OCI-LY7 (cell line): ENCODE data around the gene SH3BP5L.

ENCODE experiments used
- EZH2phosphoT487 ChIP-seq: fragments of 200-600 bp; sonication (generic); IDR thresholded peaks from 2 replicates; pipeline ENCODE4 v1.6.1; 2018; ENCODE audit warnings: low read depth, borderline replicate concordance, mild to moderate bottlenecking, mixed run types, antibody characterized with exemption, low read length, moderate library complexity, mixed read lengths
- TF ChIP-seq, protein P1 (sequence below): fragments of 200-600 bp; sonication (generic); conservative IDR thresholded peaks from 2 replicates; pipeline ENCODE4 v1.5.1; 2014; ENCODE audit warnings: mild to moderate bottlenecking, antibody characterized with exemption, low read length, moderate library complexity, mixed read lengths

DNA sequence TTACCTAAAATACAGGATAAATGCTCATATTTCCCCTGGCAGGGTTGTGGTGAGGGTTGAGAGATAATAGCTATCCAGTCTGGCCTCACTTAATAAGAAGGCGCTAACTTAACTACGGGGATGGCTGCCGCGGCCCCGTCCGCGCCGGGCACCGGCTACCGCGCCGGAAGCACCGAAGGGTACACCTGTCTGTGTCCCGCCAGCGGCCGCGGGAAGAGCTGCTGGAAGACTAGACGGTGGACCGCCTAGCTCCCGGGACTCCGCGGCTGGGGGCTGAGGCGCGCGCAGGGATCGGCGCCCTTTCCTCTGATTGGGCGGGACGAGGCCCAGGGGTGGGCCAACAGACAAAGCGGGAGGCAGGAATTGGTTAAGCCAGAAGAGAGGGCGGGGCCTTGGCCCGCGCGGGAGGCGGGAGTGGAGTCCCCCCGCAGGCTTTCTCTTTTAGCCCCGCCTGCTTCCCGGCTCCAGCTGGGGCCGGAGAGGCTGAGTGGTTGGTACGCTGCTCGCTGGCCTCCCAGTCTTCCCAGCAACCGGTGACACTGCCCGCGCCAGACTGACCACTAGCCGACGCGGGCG lies 12.2 kb upstream of the SH3BP5L start, which contains the start of gene ZNF672:
- TF ChIP-seq, protein P1, sequence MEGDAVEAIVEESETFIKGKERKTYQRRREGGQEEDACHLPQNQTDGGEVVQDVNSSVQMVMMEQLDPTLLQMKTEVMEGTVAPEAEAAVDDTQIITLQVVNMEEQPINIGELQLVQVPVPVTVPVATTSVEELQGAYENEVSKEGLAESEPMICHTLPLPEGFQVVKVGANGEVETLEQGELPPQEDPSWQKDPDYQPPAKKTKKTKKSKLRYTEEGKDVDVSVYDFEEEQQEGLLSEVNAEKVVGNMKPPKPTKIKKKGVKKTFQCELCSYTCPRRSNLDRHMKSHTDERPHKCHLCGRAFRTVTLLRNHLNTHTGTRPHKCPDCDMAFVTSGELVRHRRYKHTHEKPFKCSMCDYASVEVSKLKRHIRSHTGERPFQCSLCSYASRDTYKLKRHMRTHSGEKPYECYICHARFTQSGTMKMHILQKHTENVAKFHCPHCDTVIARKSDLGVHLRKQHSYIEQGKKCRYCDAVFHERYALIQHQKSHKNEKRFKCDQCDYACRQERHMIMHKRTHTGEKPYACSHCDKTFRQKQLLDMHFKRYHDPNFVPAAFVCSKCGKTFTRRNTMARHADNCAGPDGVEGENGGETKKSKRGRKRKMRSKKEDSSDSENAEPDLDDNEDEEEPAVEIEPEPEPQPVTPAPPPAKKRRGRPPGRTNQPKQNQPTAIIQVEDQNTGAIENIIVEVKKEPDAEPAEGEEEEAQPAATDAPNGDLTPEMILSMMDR: no peak
- TF ChIP-seq EZH2phosphoT487: no peak
